Osteoblast (primary cell): ENCODE results near the gene GRIA3. TPM values are rescaled to one million over a fixed set of nuclear protein-coding genes. Genes with fewer than 3 reads are reported as not detected.

Experiments used
- DNase-seq: peaks from one replicate; pipeline ENCODE4 v3.0.0; 2011; ENCODE audit warnings: low spot score, mixed read lengths; ENCODE audit not compliant: insufficient read length; ENCODE audit errors: missing footprints
- H2AFZ ChIP-seq: 2 replicates; pipeline ENCODE4 v1.6.0; 2011; ENCODE audit warnings: mild to moderate bottlenecking, low read length
- H3K27ac ChIP-seq: 2 replicates; pipeline ENCODE4 v1.5.1; 2011; ENCODE audit warnings: mild to moderate bottlenecking, low read depth, low read length, moderate library complexity
- H3K27me3 ChIP-seq: 2 replicates; pipeline ENCODE4 v1.6.0; 2012; ENCODE audit warnings: mild to moderate bottlenecking, control low read depth, inconsistent platforms, low read length, moderate library complexity; ENCODE audit not compliant: insufficient read depth
- H3K36me3 ChIP-seq: 2 replicates; pipeline ENCODE4 v1.5.1; 2011; ENCODE audit warnings: mild to moderate bottlenecking, low read length, control low read depth, moderate library complexity; ENCODE audit not compliant: insufficient read depth
- H3K4me1 ChIP-seq: 2 replicates; pipeline ENCODE4 v1.5.1; 2011; ENCODE audit warnings: mild to moderate bottlenecking, low read length, control low read depth, moderate library complexity; ENCODE audit not compliant: insufficient read depth
- H3K4me2 ChIP-seq: 2 replicates; pipeline ENCODE4 v1.6.0; 2011; ENCODE audit warnings: mild to moderate bottlenecking, low read length; ENCODE audit not compliant: insufficient read depth
- H3K4me3 ChIP-seq: fragments of 200-600 bp; sonication (generic); 3 replicates; pipeline ENCODE4 v1.5.1; 2012; ENCODE audit warnings: mild to moderate bottlenecking, low read length, inconsistent platforms; ENCODE audit not compliant: insufficient read depth
- H3K79me2 ChIP-seq: 2 replicates; pipeline ENCODE4 v1.6.0; 2012; ENCODE audit warnings: mild to moderate bottlenecking, low read length, control low read depth, inconsistent platforms; ENCODE audit not compliant: insufficient read depth
- H3K9me3 ChIP-seq: 2 replicates; pipeline ENCODE4 v1.5.1; 2011; ENCODE audit warnings: low read depth, low read length, control low read depth
- H4K20me1 ChIP-seq: 2 replicates; pipeline ENCODE4 v1.6.0; 2012; ENCODE audit warnings: mild to moderate bottlenecking, low read length, control low read depth; ENCODE audit not compliant: insufficient read depth
- CTCF ChIP-seq: IDR thresholded peaks from 2 replicates; pipeline ENCODE4 v1.5.1; 2011; ENCODE audit warnings: mild to moderate bottlenecking, low read depth, low read length, moderate library complexity; ENCODE audit errors: extremely low read depth
- total RNA-seq: library from RNA; depleted of rRNA; stranded (reverse); fragments of >200 nt; gene quantifications from 2 replicates; pipeline ENCODE4 v1.2.3, GENCODE V29; 2012

GRIA3 gene
- total RNA-seq, 1 donor = 3.3 TPM

- H3K27ac ChIP-seq = no peak overlapping the region
- no peak for TF ChIP-seq CTCF
- H3K79me2 ChIP-seq = no peaks in the 10 kb centered on the region
- H4K20me1 ChIP-seq = no peaks in the 10 kb centered on the region
- no peaks in the 10 kb centered on the region for H3K4me1 ChIP-seq
- no peak overlapping the region for H3K4me3 ChIP-seq
- H2AFZ ChIP-seq = no peak overlapping the region
- H3K4me2 ChIP-seq = no peak overlapping the region
- H3K36me3 ChIP-seq = no peaks in the 10 kb centered on the region
- H3K27me3 ChIP-seq = no peaks in the 10 kb centered on the region
- DNase-seq = no peak
- no peaks in the 10 kb centered on the region for H3K9me3 ChIP-seq
Observed at GRCh38 chrX:123206176-123206575, 22.1 kb downstream of the GRIA3 start.

- H3K4me2 ChIP-seq = no peak overlapping the region
- H3K4me3 ChIP-seq = no peak overlapping the region
- H3K27me3 ChIP-seq = no peaks in the 10 kb centered on the region
- H3K9me3 ChIP-seq = no peaks in the 10 kb centered on the region
- no peak for TF ChIP-seq CTCF
- no peak for DNase-seq
- H3K79me2 ChIP-seq = no peaks in the 10 kb centered on the region
- H4K20me1 ChIP-seq = no peaks in the 10 kb centered on the region
- no peaks in the 10 kb centered on the region for H3K4me1 ChIP-seq
- no peak overlapping the region for H3K27ac ChIP-seq
- H2AFZ ChIP-seq = no peak overlapping the region
- no peaks in the 10 kb centered on the region for H3K36me3 ChIP-seq
Observed at GRCh38 chrX:123210252-123210651, 26.2 kb downstream of the GRIA3 start.

GRCh38 chrX:123215397-123216089 lies 31.5 kb downstream of the GRIA3 start:
- H3K4me1 ChIP-seq = peaks cover 17% of the 10 kb centered on the region
- no peak overlapping the region for H3K4me2 ChIP-seq
- no peak for DNase-seq

GRCh38 chrX:123217077-123217476 lies 33.0 kb downstream of the GRIA3 start:
- H2AFZ ChIP-seq = no peak overlapping the region
- H3K4me1 ChIP-seq = peaks cover 17% of the 10 kb centered on the region
- no peaks in the 10 kb centered on the region for H3K27me3 ChIP-seq
- no peaks in the 10 kb centered on the region for H3K36me3 ChIP-seq
- H3K4me2 ChIP-seq = no peak overlapping the region
- peak; percentile 42 for DNase-seq
- H3K27ac ChIP-seq = no peak overlapping the region
- H4K20me1 ChIP-seq = no peaks in the 10 kb centered on the region
- no peaks in the 10 kb centered on the region for H3K9me3 ChIP-seq
- no peak overlapping the region for H3K4me3 ChIP-seq
- no peak for TF ChIP-seq CTCF
- no peaks in the 10 kb centered on the region for H3K79me2 ChIP-seq

More at GRCh38 chrX:123215397-123216089, 31.5 kb downstream of the GRIA3 start:
- Histone ChIP-seq H3K9me3 (no peaks in the 10 kb centered on the region), H3K27ac (no peak overlapping the region), H3K4me3 (no peak overlapping the region), H3K36me3 (no peaks in the 10 kb centered on the region), H3K27me3 (no peaks in the 10 kb centered on the region), H4K20me1 (no peaks in the 10 kb centered on the region), H3K79me2 (no peaks in the 10 kb centered on the region), H2AFZ (no peak overlapping the region)
- no peak for TF ChIP-seq CTCF
